Astrocyte of the cerebellum (primary cell): ENCODE results near the gene SNX13.

Experiments
- DNase-seq: peaks from one replicate; pipeline ENCODE4 v3.0.0-alpha.2; 2011; ENCODE audit warnings: low read depth
- H3K4me3 ChIP-seq: 2 replicates; pipeline ENCODE4 v1.5.1; 2011; ENCODE audit warnings: mild to moderate bottlenecking, low read depth, low read length, moderate library complexity
- CTCF ChIP-seq: IDR thresholded peaks from 2 replicates; pipeline ENCODE4 v1.5.1; 2012; ENCODE audit warnings: low read length, low read depth, moderate library complexity, mild to moderate bottlenecking; ENCODE audit errors: missing control alignments
- in situ Hi-C: cut with HindIII; loops from 2 replicates; pipeline ENCODE4 v1.10.0; 2017; ENCODE audit warnings: low sequenced_read_pairs

SNX13 gene

GRCh38 chr7:17871815-17872533, 68.3 kb downstream of the SNX13 start:
- no peak for DNase-seq
- TF ChIP-seq CTCF = no peak
- no peak overlapping the region for H3K4me3 ChIP-seq
- in situ Hi-C loops = no loop called here

GRCh38 chr7:17870406-17870805, 69.9 kb downstream of the SNX13 start:
- DNase-seq = no peak
- in situ Hi-C loops = no loop called here
- TF ChIP-seq CTCF = no peak
- H3K4me3 ChIP-seq = no peak overlapping the region

- in situ Hi-C loops = no loop called here
- no peak for DNase-seq
- no peak overlapping the region for H3K4me3 ChIP-seq
- TF ChIP-seq CTCF = no peak
Observed at GRCh38 chr7:17863809-17864143, 76.5 kb downstream of the SNX13 start.

- no peak for TF ChIP-seq CTCF
- no peak for DNase-seq
- in situ Hi-C loops = no loop called here
Observed at GRCh38 chr7:17863095-17863808, 77.0 kb downstream of the SNX13 start.

GRCh38 chr7:17856251-17856650, 84.0 kb downstream of the SNX13 start:
- DNase-seq = no peak
- TF ChIP-seq CTCF = no peak
- in situ Hi-C loops = no loop called here
- H3K4me3 ChIP-seq = no peak overlapping the region

More at GRCh38 chr7:17863095-17863808, 77.0 kb downstream of the SNX13 start:
- H3K4me3 ChIP-seq = no peak overlapping the region

- H3K4me3 ChIP-seq = no peak overlapping the region
- in situ Hi-C loops = no loop called here
- no peak for DNase-seq
- no peak for TF ChIP-seq CTCF
Observed at GRCh38 chr7:17855202-17855601, 85.1 kb downstream of the SNX13 start.
